ENCODE measurements around the gene PLEKHB2. TPM values are rescaled to one million over a fixed set of nuclear protein-coding genes. Genes with fewer than 3 reads are reported as not detected.

PLEKHB2 gene
- total and polyA plus RNA-seq, 10 of the 15 experiments (the other 5 are each of a cell fraction or from before 2014, with no cell fraction given): 12.3 to 55.6 (median 26.2) TPM

- peaks cover 16 to 38% of the 10 kb centered on the region in 2 experiments; a peak in 3 of 4 replicates for H3K36me3 ChIP-seq (ENCODE audit: control insufficient read depth in 2 of 2, insufficient read depth in 2 of 2, low read length in 1 of 2)
- H3K4me3 ChIP-seq: no peak overlapping the region
- FAIRE-seq (peak; percentile 78), ATAC-seq (peak; percentile 89), DNase-seq (ENCODE audit: low read depth, low spot score) (no peak)
- no peak overlapping the region for H3K9ac ChIP-seq (ENCODE audit: control insufficient read depth, insufficient read depth, low read length)
- H3K9me3 ChIP-seq (replicated peaks; ENCODE audit: control insufficient read depth, insufficient read depth, low read length): no peaks in the 10 kb centered on the region; the same call in 2 of the 3 replicates
- CTCF ChIA-PET: no interaction called here
- H2AFZ ChIP-seq (ENCODE audit: control insufficient read depth, low read depth, low read length): no peak overlapping the region
- RAD21 ChIA-PET (ENCODE audit: unreplicated experiment): no interaction called here
- SMC1A ChIA-PET (ENCODE audit: uncharacterized antibody, unreplicated experiment): no interaction called here
- no peak overlapping the region for H3K27ac ChIP-seq (ENCODE audit: control insufficient read depth, insufficient read depth)
- H3K4me2 ChIP-seq (ENCODE audit: control insufficient read depth, insufficient read depth): no peak overlapping the region
- POLR2A ChIA-PET: no interaction called here
- H4K20me1 ChIP-seq (ENCODE audit: control insufficient read depth, insufficient read depth): no peaks in the 10 kb centered on the region
- H3K27me3 ChIP-seq (replicated peaks in 1 of 2; ENCODE audit: control insufficient read depth in 2 of 2, insufficient read depth in 2 of 2, low read length in 1 of 2): no peaks in the 10 kb centered on the region
- TF ChIP-seq SPI1 (IDR thresholded peaks at IDR 0.05; ENCODE audit: borderline replicate concordance, insufficient read depth, low read depth, low read length) (peak; percentile 96), ZNF217 (IDR thresholded peaks at IDR 0.05) (peak; percentile 41; the same call in 1 of the 2 replicates), IRF4 (IDR thresholded peaks at IDR 0.05; ENCODE audit: low read depth, low read length) (peak; percentile 78; the same call in 1 of the 2 replicates), EED (IDR thresholded peaks at IDR 0.05; ENCODE audit: low read depth) (0 out of 2 replicates have a peak, but pooled peaks have one; percentile 17), MXI1 (IDR thresholded peaks at IDR 0.05; ENCODE audit: low read depth, low read length) (0 out of 2 replicates have a peak, but pooled peaks have one; percentile 32), RELB (IDR thresholded peaks at IDR 0.05; ENCODE audit: low read depth) (no peak), RCOR1 (conservative IDR thresholded peaks at IDR 0.05; ENCODE audit: low read depth, low read length) (0 out of 2 replicates have a peak, but pooled peaks have one; percentile 47), IKZF1 (conservative IDR thresholded peaks at IDR 0.05) (peak; percentile 51; the same call in 1 of the 2 replicates), ATF7 (IDR thresholded peaks at IDR 0.05; ENCODE audit: low read depth) (peak; percentile 17; the same call in 1 of the 2 replicates), BHLHE40 (IDR thresholded peaks at IDR 0.05; ENCODE audit: borderline replicate concordance in 1 of 2, low read depth in 2 of 2, low read length in 1 of 2) (peak; percentile 37 to 48; a peak in 2 of 4 replicates), ZNF384 (IDR thresholded peaks at IDR 0.05; ENCODE audit: borderline replicate concordance, low read depth, low read length) (peak; percentile 87), DPF2 (IDR thresholded peaks at IDR 0.05) (peak; percentile 49; the same call in 1 of the 2 replicates), MTA2 (IDR thresholded peaks at IDR 0.05; ENCODE audit: low read depth) (peak; percentile 20; the same call in 1 of the 2 replicates), IRF5 (IDR thresholded peaks at IDR 0.05; ENCODE audit: borderline replicate concordance) (no peak), IKZF2 (IDR thresholded peaks at IDR 0.05) (peak; percentile 65 to 68; a peak in 2 of 4 replicates), NR2F1 (conservative IDR thresholded peaks at IDR 0.05) (peak; percentile 53; the same call in 1 of the 2 replicates), SMC3 (IDR thresholded peaks at IDR 0.05; ENCODE audit: borderline replicate concordance, low read length) (peak; percentile 11; the same call in 1 of the 2 replicates), RUNX3 (IDR thresholded peaks at IDR 0.05; ENCODE audit: low read length) (peak; percentile 71), MLLT1 (IDR thresholded peaks at IDR 0.05) (no peak), EP300 (IDR thresholded peaks at IDR 0.05; ENCODE audit: borderline replicate concordance in 1 of 2, control insufficient read depth in 1 of 2, low read depth in 2 of 2, low read length in 2 of 2) (peak in 1 of 2 experiments; percentile 71; a peak in 2 of 4 replicates), POLR2AphosphoS2 (IDR thresholded peaks at IDR 0.05; ENCODE audit: low read depth, low read length) (no peak), SP1 (IDR thresholded peaks at IDR 0.05; ENCODE audit: low read depth, low read length) (no peak)
- in situ Hi-C loops (cut with MboI) (no loop called here), intact Hi-C loops (cut with micrococcal nuclease; ENCODE audit: unreplicated experiment) (no loop called here)
- H3K79me2 ChIP-seq (ENCODE audit: control insufficient read depth, insufficient read depth, low read length): no peaks in the 10 kb centered on the region
- BruUV-seq (replicated peaks): no TSS peak
- peaks cover 15% of the 10 kb centered on the region for H3K4me1 ChIP-seq (ENCODE audit: control insufficient read depth, insufficient read depth, low read length)
- WGBS (ENCODE audit: insufficient coverage, insufficient replicate concordance, low lambda C conversion rate, missing lambda C conversion rate): 79% methylated on average over 2 of the region's 2 CpGs
These were observed 39.9 kb downstream of the PLEKHB2 start for GRCh38 chr2:131145040-131145439.

Data from GM12878 (cell line).